Ovary (tissue), 3 donors: ENCODE measurements around the gene TBC1D3B.

ENCODE experiments used
- POLR2A ChIP-seq: fragments of 450-650 bp; IDR thresholded peaks from one replicate; pipeline ENCODE4 v1.6.1; 2017; ENCODE audit warnings: antibody characterized with exemption, mild to moderate bottlenecking, moderate library complexity
- TF ChIP-seq, protein P1 (sequence below), 3 donors: fragments of 450-650 bp in 2 of 3; fragments of 200-600 bp in 1 of 3; IDR thresholded peaks; one replicate each; pipeline versions ENCODE4 v1.5.1 to v1.8.0; 2016 to 2022; ENCODE audit warnings: antibody characterized with exemption in 3 of 3, mild to moderate bottlenecking in 1 of 3
- donor health status: DM: no; HTN: no; CAD: no.

DNA sequence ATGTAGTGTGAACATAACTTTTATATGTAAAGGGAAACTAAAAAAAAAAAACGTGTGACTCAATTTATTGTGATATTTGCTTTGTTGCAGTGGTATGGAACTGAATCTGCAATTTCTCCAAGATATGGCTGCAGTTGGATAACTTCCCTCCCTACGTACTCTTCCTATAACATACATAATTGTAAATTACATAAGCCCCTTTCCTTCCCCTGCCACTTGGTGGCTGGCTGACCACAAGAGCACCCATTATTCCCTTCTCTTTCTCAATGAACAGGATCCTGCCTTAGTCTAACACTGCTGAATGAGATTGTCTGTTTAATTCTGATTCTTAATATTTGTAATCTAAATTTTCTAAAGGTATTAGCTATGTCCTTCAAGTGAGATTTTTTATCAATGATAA, 45.0 kb downstream of the TBC1D3B start:
- no peak for TF ChIP-seq POLR2A
- TF ChIP-seq, protein P1, sequence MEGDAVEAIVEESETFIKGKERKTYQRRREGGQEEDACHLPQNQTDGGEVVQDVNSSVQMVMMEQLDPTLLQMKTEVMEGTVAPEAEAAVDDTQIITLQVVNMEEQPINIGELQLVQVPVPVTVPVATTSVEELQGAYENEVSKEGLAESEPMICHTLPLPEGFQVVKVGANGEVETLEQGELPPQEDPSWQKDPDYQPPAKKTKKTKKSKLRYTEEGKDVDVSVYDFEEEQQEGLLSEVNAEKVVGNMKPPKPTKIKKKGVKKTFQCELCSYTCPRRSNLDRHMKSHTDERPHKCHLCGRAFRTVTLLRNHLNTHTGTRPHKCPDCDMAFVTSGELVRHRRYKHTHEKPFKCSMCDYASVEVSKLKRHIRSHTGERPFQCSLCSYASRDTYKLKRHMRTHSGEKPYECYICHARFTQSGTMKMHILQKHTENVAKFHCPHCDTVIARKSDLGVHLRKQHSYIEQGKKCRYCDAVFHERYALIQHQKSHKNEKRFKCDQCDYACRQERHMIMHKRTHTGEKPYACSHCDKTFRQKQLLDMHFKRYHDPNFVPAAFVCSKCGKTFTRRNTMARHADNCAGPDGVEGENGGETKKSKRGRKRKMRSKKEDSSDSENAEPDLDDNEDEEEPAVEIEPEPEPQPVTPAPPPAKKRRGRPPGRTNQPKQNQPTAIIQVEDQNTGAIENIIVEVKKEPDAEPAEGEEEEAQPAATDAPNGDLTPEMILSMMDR (IDR thresholded peaks at IDR 0.05): no peak
